ACHN (cell line): ENCODE results near the gene TAS2R1.
"Not testable (repeated sequence)": the region's sequence is repeated elsewhere in the genome, so short reads cannot be mapped to it uniquely, and the experiment has no call there.

ENCODE experiments used
- DNase-seq: peaks from one replicate; pipeline ENCODE4 v3.0.0-alpha.2; 2015
- in situ Hi-C: cut with HindIII; loops from 2 replicates; pipeline ENCODE4 v1.10.0; 2017; ENCODE audit warnings: low sequenced_read_pairs, low pct_ligation_motif_present, low pct_unique_long_range_greater_than_20kb

TAS2R1 gene

GRCh38 chr5:9597322-9597721, 32.8 kb downstream of the TAS2R1 start:
- DNase-seq, in situ Hi-C loops: not testable (repeated sequence)

GRCh38 chr5:9596824-9597223, 33.3 kb downstream of the TAS2R1 start:
- DNase-seq: no peak
- in situ Hi-C loops: no loop called here

GRCh38 chr5:9596171-9596780, 33.9 kb downstream of the TAS2R1 start:
- in situ Hi-C loops: no loop called here
- no peak for DNase-seq

DNA sequence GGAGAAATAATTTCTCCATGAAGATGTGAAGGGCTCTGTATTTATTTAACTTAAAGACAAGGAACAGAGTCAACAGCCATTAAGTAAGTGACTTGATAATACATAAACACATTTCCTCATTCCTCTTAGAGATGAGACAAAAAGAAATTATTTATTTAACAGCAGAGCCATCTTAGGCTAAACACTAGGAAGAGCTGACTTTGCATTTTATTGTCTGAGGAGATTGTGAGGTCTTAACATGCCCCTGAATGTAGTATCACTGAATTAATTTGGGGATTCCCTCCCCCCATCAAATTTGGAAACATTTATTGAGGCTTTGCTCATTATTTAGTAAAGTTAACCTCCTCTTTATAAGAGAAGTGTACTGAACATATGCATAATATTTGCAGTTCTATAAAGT, 35.2 kb downstream of the TAS2R1 start:
- in situ Hi-C loops: no loop called here
- no peak for DNase-seq

- DNase-seq: no peak
- in situ Hi-C loops: no loop called here
Measured at GRCh38 chr5:9589049-9589835, 40.9 kb downstream of the TAS2R1 start.

DNA sequence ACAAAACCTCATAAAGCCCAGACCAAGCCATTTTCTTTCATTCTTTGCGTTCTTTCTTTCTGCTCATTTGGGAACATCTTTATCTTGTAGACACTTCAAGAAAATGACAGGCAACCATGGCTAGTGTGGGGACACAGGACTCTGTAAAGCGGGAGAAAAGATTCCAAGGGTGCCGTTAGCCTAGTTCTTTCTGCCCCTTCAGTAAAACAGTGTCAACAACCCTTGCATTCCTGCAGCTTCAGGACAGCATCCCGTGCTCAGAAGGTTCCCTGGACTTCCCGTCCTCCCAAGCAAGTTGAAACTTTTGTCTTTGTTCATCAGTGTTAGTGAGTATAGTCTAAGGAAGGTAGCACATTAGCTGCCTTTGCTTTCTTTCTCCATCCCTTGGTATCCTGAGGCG, 41.9 kb downstream of the TAS2R1 start:
- in situ Hi-C loops: no loop called here
- no peak for DNase-seq

DNA sequence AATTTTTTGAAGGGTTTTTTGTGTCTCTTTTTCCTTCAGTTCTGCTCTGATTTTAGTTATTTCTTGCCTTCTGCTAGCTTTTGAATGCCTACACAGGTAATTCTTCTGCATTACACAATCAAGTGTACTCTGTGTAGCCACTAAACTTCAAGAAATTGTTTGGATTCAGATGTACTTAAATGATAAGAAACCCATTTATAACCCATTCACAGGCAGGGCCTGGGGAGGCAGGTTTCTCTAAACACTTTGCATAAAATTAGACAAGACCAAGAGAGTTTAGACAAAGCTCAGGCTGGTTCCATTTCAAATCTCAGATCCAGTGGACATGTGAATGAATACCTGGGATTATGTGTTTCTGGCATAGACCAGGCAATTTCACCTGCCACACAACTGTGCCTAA, 43.0 kb downstream of the TAS2R1 start:
- in situ Hi-C loops: no loop called here
- no peak for DNase-seq

- DNase-seq: no peak
- in situ Hi-C loops: no loop called here
Measured at GRCh38 chr5:9582406-9582805, 47.7 kb downstream of the TAS2R1 start.
